ENCODE results near the gene HDAC2. TPM values are rescaled to one million over a fixed set of nuclear protein-coding genes. Genes with fewer than 3 reads are reported as not detected.

The HDAC2 gene
- total and polyA plus RNA-seq, 12 donors = 35.5 to 125 (median 54.3) TPM

- no peak for TF ChIP-seq CTCF (IDR thresholded peaks at IDR 0.05)
- no peak for TF ChIP-seq POLR2A (IDR thresholded peaks at IDR 0.05)
- Histone ChIP-seq H3K4me3 (no peak overlapping the region), H3K36me3 (replicated peaks in 1 of 2) (no peaks in the 10 kb centered on the region), H3K9me3 (replicated peaks in 1 of 3) (no peaks in the 10 kb centered on the region), H3K27ac (no peak overlapping the region), H3K4me1 (replicated peaks in 1 of 2) (no peaks in the 10 kb centered on the region), H3K27me3 (no peaks in the 10 kb centered on the region)
- DNase-seq = no peak
- 84 to 100% (median 86%) methylated on average over 2 of the region's 2 CpGs for WGBS, 4 donors
- intact Hi-C loops (cut with DNase I) = loop anchor here in 1 of 2 donors (10.0 kb wide), 1 partner anchor 133 kb away; no protein-coding TSS in a partner anchor
Measured at GRCh38 chr6:113982055-113982550, 11.2 kb upstream of the HDAC2 start.

- Histone ChIP-seq H3K4me1 (replicated peaks in 1 of 2) (no peaks in the 10 kb centered on the region), H3K4me3 (no peak overlapping the region), H3K27me3 (no peaks in the 10 kb centered on the region), H3K9me3 (replicated peaks in 1 of 3) (no peaks in the 10 kb centered on the region), H3K27ac (no peak overlapping the region), H3K36me3 (replicated peaks in 1 of 2) (no peaks in the 10 kb centered on the region)
- TF ChIP-seq POLR2A (IDR thresholded peaks at IDR 0.05) (no peak), CTCF (IDR thresholded peaks at IDR 0.05) (peak in 5 of 6 experiments; percentile 9 to 38 (median 25))
- WGBS, 4 donors = 87 to 91% (median 90%) methylated on average over 4 of the region's 4 CpGs
- DNase-seq = peak in 1 of 7 donors; percentile 10
- intact Hi-C loops (cut with DNase I) = loop anchor here in 1 of 2 donors (10.0 kb wide), 1 partner anchor 134 kb away; no protein-coding TSS in a partner anchor
Measured at GRCh38 chr6:113980937-113981554, 10.1 kb upstream of the HDAC2 start.

- H3K27ac ChIP-seq = no peak overlapping the region
- intact Hi-C loops (cut with DNase I) = loop anchor here in 1 of 2 donors (10.0 kb wide), 1 partner anchor 135 kb away; no protein-coding TSS in a partner anchor
- no peaks in the 10 kb centered on the region for H3K4me1 ChIP-seq (replicated peaks in 1 of 2)
- no peak for DNase-seq
- no peak overlapping the region for H3K4me3 ChIP-seq
- no peaks in the 10 kb centered on the region for H3K9me3 ChIP-seq (replicated peaks in 1 of 3)
- 11 to 28% (median 15%) methylated on average over 1 of the region's 1 CpG for WGBS, 4 donors
- H3K36me3 ChIP-seq (replicated peaks in 1 of 2) = no peaks in the 10 kb centered on the region
- H3K27me3 ChIP-seq = no peaks in the 10 kb centered on the region
- TF ChIP-seq CTCF (IDR thresholded peaks at IDR 0.05) = no peak
- TF ChIP-seq POLR2A (IDR thresholded peaks at IDR 0.05) = no peak
Measured at GRCh38 chr6:113979937-113980336, 9.0 kb upstream of the HDAC2 start.

GRCh38 chr6:113978084-113978675 lies 7.2 kb upstream of the HDAC2 start:
- TF ChIP-seq POLR2A (IDR thresholded peaks at IDR 0.05) = no peak
- TF ChIP-seq CTCF (IDR thresholded peaks at IDR 0.05) = no peak
- intact Hi-C loops (cut with DNase I) = no loop called here
- no peaks in the 10 kb centered on the region for H3K27me3 ChIP-seq
- H3K9me3 ChIP-seq (replicated peaks in 1 of 3) = no peaks in the 10 kb centered on the region
- WGBS, 4 donors = 89 to 94% (median 91%) methylated on average over 3 of the region's 3 CpGs
- no peak for DNase-seq
- no peak overlapping the region for H3K4me3 ChIP-seq
- no peaks in the 10 kb centered on the region for H3K36me3 ChIP-seq (replicated peaks in 1 of 2)
- no peak overlapping the region for H3K27ac ChIP-seq
- H3K4me1 ChIP-seq (replicated peaks in 1 of 2) = no peaks in the 10 kb centered on the region

Measured in adrenal gland (tissue), 12 donors.